ENCODE data around the gene SEMA4G. TPM values are rescaled to one million over a fixed set of nuclear protein-coding genes. Genes with fewer than 3 reads are reported as not detected.

Gene SEMA4G
- total and polyA plus RNA-seq, 2 of the 13 experiments (the other 11 are each of a cell fraction or from before 2014, with no cell fraction given) = 46.2 to 207 TPM

DNA sequence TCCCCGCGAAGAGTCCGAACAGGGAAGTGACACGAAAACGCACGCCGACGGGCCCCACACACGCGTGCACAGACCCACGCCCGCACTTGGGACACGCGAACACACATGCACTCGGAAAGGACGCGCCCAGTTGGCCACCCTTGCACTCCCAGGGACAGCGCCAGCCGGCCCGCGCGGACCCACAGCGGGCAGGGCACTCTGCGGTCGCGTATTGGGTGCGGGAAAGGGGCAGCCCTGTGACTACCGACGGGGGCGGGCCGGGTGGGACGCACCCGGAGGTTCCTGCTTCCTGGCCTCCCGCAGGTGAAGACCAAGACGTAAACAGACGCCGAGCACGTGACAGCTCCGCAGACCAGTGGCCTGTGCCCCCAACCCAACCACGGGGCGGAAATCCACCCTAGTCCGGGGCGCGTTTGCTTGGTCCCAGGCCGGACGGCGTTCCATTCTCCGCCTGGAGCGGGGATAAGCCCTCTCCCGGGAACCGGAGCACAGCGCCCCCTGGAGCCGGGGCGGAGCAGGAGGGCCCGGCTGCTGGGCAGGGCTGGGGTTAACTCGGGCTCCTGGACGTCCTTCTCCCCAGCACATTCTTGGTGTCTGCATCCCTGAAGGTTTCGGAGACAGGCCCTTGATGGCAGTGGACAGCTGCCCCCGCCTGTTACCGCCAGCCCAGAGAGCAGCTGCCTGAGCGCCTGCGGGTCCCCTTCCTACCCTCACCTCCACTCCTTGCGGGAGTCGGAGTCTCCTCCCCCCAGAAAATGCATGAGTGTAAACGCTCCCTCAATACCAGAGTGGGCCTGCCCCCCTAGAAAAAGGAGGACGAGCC is 28.3 kb downstream of the SEMA4G start (continued):
- TF ChIP-seq, protein P1, sequence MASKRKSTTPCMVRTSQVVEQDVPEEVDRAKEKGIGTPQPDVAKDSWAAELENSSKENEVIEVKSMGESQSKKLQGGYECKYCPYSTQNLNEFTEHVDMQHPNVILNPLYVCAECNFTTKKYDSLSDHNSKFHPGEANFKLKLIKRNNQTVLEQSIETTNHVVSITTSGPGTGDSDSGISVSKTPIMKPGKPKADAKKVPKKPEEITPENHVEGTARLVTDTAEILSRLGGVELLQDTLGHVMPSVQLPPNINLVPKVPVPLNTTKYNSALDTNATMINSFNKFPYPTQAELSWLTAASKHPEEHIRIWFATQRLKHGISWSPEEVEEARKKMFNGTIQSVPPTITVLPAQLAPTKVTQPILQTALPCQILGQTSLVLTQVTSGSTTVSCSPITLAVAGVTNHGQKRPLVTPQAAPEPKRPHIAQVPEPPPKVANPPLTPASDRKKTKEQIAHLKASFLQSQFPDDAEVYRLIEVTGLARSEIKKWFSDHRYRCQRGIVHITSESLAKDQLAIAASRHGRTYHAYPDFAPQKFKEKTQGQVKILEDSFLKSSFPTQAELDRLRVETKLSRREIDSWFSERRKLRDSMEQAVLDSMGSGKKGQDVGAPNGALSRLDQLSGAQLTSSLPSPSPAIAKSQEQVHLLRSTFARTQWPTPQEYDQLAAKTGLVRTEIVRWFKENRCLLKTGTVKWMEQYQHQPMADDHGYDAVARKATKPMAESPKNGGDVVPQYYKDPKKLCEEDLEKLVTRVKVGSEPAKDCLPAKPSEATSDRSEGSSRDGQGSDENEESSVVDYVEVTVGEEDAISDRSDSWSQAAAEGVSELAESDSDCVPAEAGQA (IDR thresholded peaks at IDR 0.05; ENCODE audit: low read depth) = no peak
- TF ChIP-seq, protein P1 (CRISPR knock-in tag; IDR thresholded peaks at IDR 0.05; ENCODE audit: borderline replicate concordance) = no peak
- TF ChIP-seq PREB (CRISPR knock-in tag; IDR thresholded peaks at IDR 0.05) = no peak
- TF ChIP-seq ZNF264 (CRISPR knock-in tag; IDR thresholded peaks at IDR 0.05) = peak; percentile 38; the same call in 1 of the 2 replicates
- TF ChIP-seq ZNF841 (CRISPR knock-in tag; IDR thresholded peaks at IDR 0.05; ENCODE audit: borderline replicate concordance) = no peak
- TF ChIP-seq, protein P2, sequence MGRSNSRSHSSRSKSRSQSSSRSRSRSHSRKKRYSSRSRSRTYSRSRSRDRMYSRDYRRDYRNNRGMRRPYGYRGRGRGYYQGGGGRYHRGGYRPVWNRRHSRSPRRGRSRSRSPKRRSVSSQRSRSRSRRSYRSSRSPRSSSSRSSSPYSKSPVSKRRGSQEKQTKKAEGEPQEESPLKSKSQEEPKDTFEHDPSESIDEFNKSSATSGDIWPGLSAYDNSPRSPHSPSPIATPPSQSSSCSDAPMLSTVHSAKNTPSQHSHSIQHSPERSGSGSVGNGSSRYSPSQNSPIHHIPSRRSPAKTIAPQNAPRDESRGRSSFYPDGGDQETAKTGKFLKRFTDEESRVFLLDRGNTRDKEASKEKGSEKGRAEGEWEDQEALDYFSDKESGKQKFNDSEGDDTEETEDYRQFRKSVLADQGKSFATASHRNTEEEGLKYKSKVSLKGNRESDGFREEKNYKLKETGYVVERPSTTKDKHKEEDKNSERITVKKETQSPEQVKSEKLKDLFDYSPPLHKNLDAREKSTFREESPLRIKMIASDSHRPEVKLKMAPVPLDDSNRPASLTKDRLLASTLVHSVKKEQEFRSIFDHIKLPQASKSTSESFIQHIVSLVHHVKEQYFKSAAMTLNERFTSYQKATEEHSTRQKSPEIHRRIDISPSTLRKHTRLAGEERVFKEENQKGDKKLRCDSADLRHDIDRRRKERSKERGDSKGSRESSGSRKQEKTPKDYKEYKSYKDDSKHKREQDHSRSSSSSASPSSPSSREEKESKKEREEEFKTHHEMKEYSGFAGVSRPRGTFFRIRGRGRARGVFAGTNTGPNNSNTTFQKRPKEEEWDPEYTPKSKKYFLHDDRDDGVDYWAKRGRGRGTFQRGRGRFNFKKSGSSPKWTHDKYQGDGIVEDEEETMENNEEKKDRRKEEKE (IDR thresholded peaks at IDR 0.05) = no peak
- no peak for TF ChIP-seq ZNF224 (CRISPR knock-in tag; IDR thresholded peaks at IDR 0.05)
- TF ChIP-seq ZBTB21 (CRISPR knock-in tag; IDR thresholded peaks at IDR 0.05) = no peak
- TF ChIP-seq ZNF790 (CRISPR knock-in tag; IDR thresholded peaks at IDR 0.05; ENCODE audit: borderline replicate concordance) = no peak; the same call in 1 of the 2 replicates
- TF ChIP-seq ZBTB3 (CRISPR knock-in tag; IDR thresholded peaks at IDR 0.05; ENCODE audit: borderline replicate concordance, low read depth) = 0 out of 2 replicates have a peak, but pooled peaks have one; percentile 58
- no peak for TF ChIP-seq SNAPC5 (CRISPR knock-in tag; IDR thresholded peaks at IDR 0.05; ENCODE audit: borderline replicate concordance)
- peak; percentile 13; the same call in 1 of the 2 replicates for TF ChIP-seq ZNF263 (CRISPR knock-in tag; IDR thresholded peaks at IDR 0.05)
- TF ChIP-seq SAP130 (CRISPR knock-in tag; IDR thresholded peaks at IDR 0.05; ENCODE audit: low read depth) = peak; percentile 78
- TF ChIP-seq, protein P3, sequence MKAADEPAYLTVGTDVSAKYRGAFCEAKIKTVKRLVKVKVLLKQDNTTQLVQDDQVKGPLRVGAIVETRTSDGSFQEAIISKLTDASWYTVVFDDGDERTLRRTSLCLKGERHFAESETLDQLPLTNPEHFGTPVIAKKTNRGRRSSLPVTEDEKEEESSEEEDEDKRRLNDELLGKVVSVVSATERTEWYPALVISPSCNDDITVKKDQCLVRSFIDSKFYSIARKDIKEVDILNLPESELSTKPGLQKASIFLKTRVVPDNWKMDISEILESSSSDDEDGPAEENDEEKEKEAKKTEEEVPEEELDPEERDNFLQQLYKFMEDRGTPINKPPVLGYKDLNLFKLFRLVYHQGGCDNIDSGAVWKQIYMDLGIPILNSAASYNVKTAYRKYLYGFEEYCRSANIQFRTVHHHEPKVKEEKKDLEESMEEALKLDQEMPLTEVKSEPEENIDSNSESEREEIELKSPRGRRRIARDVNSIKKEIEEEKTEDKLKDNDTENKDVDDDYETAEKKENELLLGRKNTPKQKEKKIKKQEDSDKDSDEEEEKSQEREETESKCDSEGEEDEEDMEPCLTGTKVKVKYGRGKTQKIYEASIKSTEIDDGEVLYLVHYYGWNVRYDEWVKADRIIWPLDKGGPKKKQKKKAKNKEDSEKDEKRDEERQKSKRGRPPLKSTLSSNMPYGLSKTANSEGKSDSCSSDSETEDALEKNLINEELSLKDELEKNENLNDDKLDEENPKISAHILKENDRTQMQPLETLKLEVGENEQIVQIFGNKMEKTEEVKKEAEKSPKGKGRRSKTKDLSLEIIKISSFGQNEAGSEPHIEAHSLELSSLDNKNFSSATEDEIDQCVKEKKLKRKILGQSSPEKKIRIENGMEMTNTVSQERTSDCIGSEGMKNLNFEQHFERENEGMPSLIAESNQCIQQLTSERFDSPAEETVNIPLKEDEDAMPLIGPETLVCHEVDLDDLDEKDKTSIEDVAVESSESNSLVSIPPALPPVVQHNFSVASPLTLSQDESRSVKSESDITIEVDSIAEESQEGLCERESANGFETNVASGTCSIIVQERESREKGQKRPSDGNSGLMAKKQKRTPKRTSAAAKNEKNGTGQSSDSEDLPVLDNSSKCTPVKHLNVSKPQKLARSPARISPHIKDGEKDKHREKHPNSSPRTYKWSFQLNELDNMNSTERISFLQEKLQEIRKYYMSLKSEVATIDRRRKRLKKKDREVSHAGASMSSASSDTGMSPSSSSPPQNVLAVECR (CRISPR knock-in tag; IDR thresholded peaks at IDR 0.05; ENCODE audit: borderline replicate concordance) = peak; percentile 73
